Neuronal stem cell (in vitro differentiated cells): ENCODE results near the gene MARCKSL1.

Experiments used
- DNase-seq: peaks from one replicate; pipeline ENCODE4 v3.0.0-alpha.2; 2013; ENCODE audit warnings: low spot score
- H2AFZ ChIP-seq: one replicate; pipeline ENCODE4 v1.6.1; 2013; ENCODE audit warnings: mild to moderate bottlenecking, low read length, inconsistent platforms
- H2AK5ac ChIP-seq: 2 replicates; pipeline ENCODE4 v1.6.1; 2013; ENCODE audit warnings: low read depth, mild to moderate bottlenecking, inconsistent platforms, low read length, moderate library complexity, mixed read lengths
- H2BK120ac ChIP-seq: 2 replicates; pipeline ENCODE4 v1.6.1; 2013; ENCODE audit warnings: low read depth, mild to moderate bottlenecking, inconsistent platforms, low read length, moderate library complexity, mixed read lengths
- H2BK12ac ChIP-seq: one replicate; pipeline ENCODE4 v1.6.1; 2013; ENCODE audit warnings: low read length, inconsistent platforms
- H2BK15ac ChIP-seq: 2 replicates; pipeline ENCODE4 v1.6.1; 2013; ENCODE audit warnings: mild to moderate bottlenecking, low read length, inconsistent platforms, mixed read lengths
- H2BK5ac ChIP-seq: one replicate; pipeline ENCODE4 v1.6.1; 2013; ENCODE audit warnings: inconsistent platforms, mild to moderate bottlenecking, low read length, moderate library complexity
- H3K14ac ChIP-seq: one replicate; pipeline ENCODE4 v1.6.1; 2013; ENCODE audit warnings: low read length, inconsistent platforms
- H3K18ac ChIP-seq: 2 replicates; pipeline ENCODE4 v1.6.1; 2013; ENCODE audit warnings: low read length, inconsistent platforms
- H3K23ac ChIP-seq: 2 replicates; pipeline ENCODE4 v1.6.1; 2013; ENCODE audit warnings: low read depth, mild to moderate bottlenecking, mixed read lengths, low read length, inconsistent platforms; ENCODE audit not compliant: poor library complexity
- H3K27ac ChIP-seq: replicated peaks from 3 replicates; pipeline ENCODE4 v1.5.1; 2013; ENCODE audit warnings: low read length, inconsistent platforms
- H3K27me3 ChIP-seq, 3 experiments: 2 replicates each; pipeline ENCODE4 v1.6.1; 2013; ENCODE audit warnings: low read length in 3 of 3, mild to moderate bottlenecking in 2 of 3, inconsistent platforms in 1 of 3, low read depth in 1 of 3, mixed read lengths in 1 of 3, moderate library complexity in 1 of 3; ENCODE audit not compliant: control insufficient read depth in 3 of 3, insufficient read depth in 3 of 3
- H3K36me3 ChIP-seq, 2 donors: replicated peaks in 1 of 2; 2 replicates each; pipeline ENCODE4 v1.6.1; 2013; ENCODE audit warnings: low read length in 2 of 2; ENCODE audit not compliant: control insufficient read depth in 2 of 2, insufficient read depth in 2 of 2
- H3K4ac ChIP-seq: 2 replicates; pipeline ENCODE4 v1.6.1; 2013; ENCODE audit warnings: inconsistent platforms, mild to moderate bottlenecking, low read length, moderate library complexity
- H3K4me1 ChIP-seq, 2 donors: 1 replicate in 1 of 2; 2 replicates in 1 of 2; pipeline ENCODE4 v1.6.1; 2013; ENCODE audit warnings: low read length in 2 of 2, low read depth in 1 of 2; ENCODE audit not compliant: control insufficient read depth in 2 of 2, insufficient read depth in 1 of 2
- H3K4me2 ChIP-seq: one replicate; pipeline ENCODE4 v1.6.1; 2013; ENCODE audit warnings: mild to moderate bottlenecking, low read length, inconsistent platforms; ENCODE audit not compliant: insufficient read depth, poor library complexity, severe bottlenecking
- H3K4me3 ChIP-seq, 2 donors: 2 replicates each; pipeline ENCODE4 v1.5.1; 2013; ENCODE audit warnings: low read length in 2 of 2, mild to moderate bottlenecking in 2 of 2, inconsistent platforms in 1 of 2, moderate library complexity in 1 of 2
- H3K79me1 ChIP-seq: one replicate; pipeline ENCODE4 v1.6.1; 2013; ENCODE audit warnings: low read depth, mild to moderate bottlenecking, inconsistent platforms, low read length, moderate library complexity
- H3K9ac ChIP-seq: one replicate; pipeline ENCODE4 v1.6.1; 2013; ENCODE audit warnings: mild to moderate bottlenecking, low read depth, low read length, inconsistent platforms; ENCODE audit not compliant: poor library complexity
- H3K9me3 ChIP-seq, 2 donors: replicated peaks in 1 of 2; 2 replicates each; pipeline versions ENCODE3 to v1.6.1; 2013; ENCODE audit warnings: low read length in 2 of 2, mild to moderate bottlenecking in 2 of 2, inconsistent platforms in 1 of 2, low read depth in 1 of 2, mixed read lengths in 1 of 2, moderate library complexity in 1 of 2; ENCODE audit not compliant: control insufficient read depth in 2 of 2, insufficient read depth in 1 of 2
- H4K8ac ChIP-seq: one replicate; pipeline ENCODE4 v1.6.1; 2013; ENCODE audit warnings: low read depth, mild to moderate bottlenecking, inconsistent platforms, low read length, moderate library complexity
- H4K91ac ChIP-seq: one replicate; pipeline ENCODE4 v1.6.1; 2013; ENCODE audit warnings: low read length, low read depth, mild to moderate bottlenecking, inconsistent platforms; ENCODE audit not compliant: poor library complexity
- WGBS, 2 donors: extraction: QIAGEN DNeasy Blood & Tissue Kit; methylation state at CpG; one replicate each; pipeline ENCODE4 v1.1.7; 2013; ENCODE audit warnings: missing lambda C conversion rate in 2 of 2, mixed read lengths in 1 of 2; ENCODE audit not compliant: insufficient read length in 2 of 2, insufficient replicate concordance in 1 of 2; ENCODE audit errors: extremely low coverage in 2 of 2; 5-methylcytosine and 5-hydroxymethylcytosine counted together

MARCKSL1 gene

DNA sequence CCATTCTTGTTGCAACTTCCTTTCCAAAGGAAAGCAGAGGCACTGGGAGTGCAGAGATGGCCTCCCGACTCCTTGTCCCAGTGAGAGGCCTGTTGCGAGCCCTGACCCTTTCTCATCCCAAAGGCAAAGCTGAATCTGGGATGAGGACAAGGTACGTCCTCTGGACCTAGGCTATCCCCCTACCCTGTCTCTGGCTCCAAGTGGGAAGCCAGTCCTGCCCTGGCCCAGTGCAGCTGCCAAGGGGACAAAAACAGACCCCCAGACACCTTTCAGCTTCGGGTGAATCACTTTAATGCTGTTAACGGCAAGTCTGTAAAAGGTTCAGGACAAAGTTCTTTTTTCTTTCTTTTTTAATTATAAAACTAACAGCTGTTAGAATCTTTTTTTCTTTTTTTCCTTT, 28.8 kb upstream of the MARCKSL1 start:
- no peak overlapping the region for H3K18ac ChIP-seq
- no peak overlapping the region for H3K14ac ChIP-seq
- peaks cover 0 to 2% of the 10 kb centered on the region in 2 donors for H3K9me3 ChIP-seq
- WGBS, 2 donors, result no CpG with 5 or more reads among the region's 5 CpGs
- H4K91ac ChIP-seq, result no peak overlapping the region
- no peak overlapping the region for H2BK5ac ChIP-seq
- no peak overlapping the region for H2BK120ac ChIP-seq
- peaks cover 0 to 7% (median 0%) of the 10 kb centered on the region in 3 experiments for H3K27me3 ChIP-seq
- H2AK5ac ChIP-seq, result no peak overlapping the region
- no peaks in the 10 kb centered on the region for H3K79me1 ChIP-seq
- H3K27ac ChIP-seq, result no peak overlapping the region
- H3K23ac ChIP-seq, result no peak overlapping the region
- H3K4me3 ChIP-seq, result no peak overlapping the region
- H2BK15ac ChIP-seq, result no peak overlapping the region
- no peak overlapping the region for H2BK12ac ChIP-seq
- no peak overlapping the region for H3K4me2 ChIP-seq
- DNase-seq, result no peak
- H3K4ac ChIP-seq, result no peak overlapping the region
- no peak overlapping the region for H3K9ac ChIP-seq
- H4K8ac ChIP-seq, result no peak overlapping the region
- no peak overlapping the region for H2AFZ ChIP-seq
- peaks cover 0 to 4% of the 10 kb centered on the region in 2 donors for H3K4me1 ChIP-seq
- peaks cover 45 to 79% of the 10 kb centered on the region in 2 donors for H3K36me3 ChIP-seq

DNA sequence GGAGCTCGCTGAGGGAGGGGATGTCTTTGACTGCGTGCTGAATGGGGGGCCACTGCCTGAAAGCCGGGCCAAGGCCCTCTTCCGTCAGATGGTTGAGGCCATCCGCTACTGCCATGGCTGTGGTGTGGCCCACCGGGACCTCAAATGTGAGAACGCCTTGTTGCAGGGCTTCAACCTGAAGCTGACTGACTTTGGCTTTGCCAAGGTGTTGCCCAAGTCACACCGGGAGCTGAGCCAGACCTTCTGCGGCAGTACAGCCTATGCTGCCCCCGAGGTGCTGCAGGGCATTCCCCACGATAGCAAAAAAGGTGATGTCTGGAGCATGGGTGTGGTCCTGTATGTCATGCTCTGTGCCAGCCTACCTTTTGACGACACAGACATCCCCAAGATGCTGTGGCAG, 27.7 kb upstream of the MARCKSL1 start:
- no peak overlapping the region for H3K4ac ChIP-seq
- H3K9me3 ChIP-seq, result peaks cover 0 to 2% of the 10 kb centered on the region in 2 donors
- no peak overlapping the region for H3K9ac ChIP-seq
- no peak for DNase-seq
- H2BK5ac ChIP-seq, result no peak overlapping the region
- no peak overlapping the region for H2BK120ac ChIP-seq
- no CpG with 5 or more reads among the region's 12 CpGs for WGBS, 2 donors
- no peak overlapping the region for H4K91ac ChIP-seq
- no peak overlapping the region for H2AFZ ChIP-seq
- H4K8ac ChIP-seq, result no peak overlapping the region
- H3K4me2 ChIP-seq, result no peak overlapping the region
- no peak overlapping the region for H2BK15ac ChIP-seq
- no peak overlapping the region for H2AK5ac ChIP-seq
- H3K14ac ChIP-seq, result no peak overlapping the region
- H3K36me3 ChIP-seq, result peaks cover 40 to 72% of the 10 kb centered on the region in 2 donors
- H3K27me3 ChIP-seq, result peaks cover 0 to 7% (median 0%) of the 10 kb centered on the region in 3 experiments
- H3K27ac ChIP-seq, result no peak overlapping the region
- no peaks in the 10 kb centered on the region for H3K79me1 ChIP-seq
- H2BK12ac ChIP-seq, result no peak overlapping the region
- H3K18ac ChIP-seq, result no peak overlapping the region
- H3K4me3 ChIP-seq, result no peak overlapping the region
- H3K23ac ChIP-seq, result no peak overlapping the region
- peaks cover 0 to 4% of the 10 kb centered on the region in 2 donors for H3K4me1 ChIP-seq

DNA sequence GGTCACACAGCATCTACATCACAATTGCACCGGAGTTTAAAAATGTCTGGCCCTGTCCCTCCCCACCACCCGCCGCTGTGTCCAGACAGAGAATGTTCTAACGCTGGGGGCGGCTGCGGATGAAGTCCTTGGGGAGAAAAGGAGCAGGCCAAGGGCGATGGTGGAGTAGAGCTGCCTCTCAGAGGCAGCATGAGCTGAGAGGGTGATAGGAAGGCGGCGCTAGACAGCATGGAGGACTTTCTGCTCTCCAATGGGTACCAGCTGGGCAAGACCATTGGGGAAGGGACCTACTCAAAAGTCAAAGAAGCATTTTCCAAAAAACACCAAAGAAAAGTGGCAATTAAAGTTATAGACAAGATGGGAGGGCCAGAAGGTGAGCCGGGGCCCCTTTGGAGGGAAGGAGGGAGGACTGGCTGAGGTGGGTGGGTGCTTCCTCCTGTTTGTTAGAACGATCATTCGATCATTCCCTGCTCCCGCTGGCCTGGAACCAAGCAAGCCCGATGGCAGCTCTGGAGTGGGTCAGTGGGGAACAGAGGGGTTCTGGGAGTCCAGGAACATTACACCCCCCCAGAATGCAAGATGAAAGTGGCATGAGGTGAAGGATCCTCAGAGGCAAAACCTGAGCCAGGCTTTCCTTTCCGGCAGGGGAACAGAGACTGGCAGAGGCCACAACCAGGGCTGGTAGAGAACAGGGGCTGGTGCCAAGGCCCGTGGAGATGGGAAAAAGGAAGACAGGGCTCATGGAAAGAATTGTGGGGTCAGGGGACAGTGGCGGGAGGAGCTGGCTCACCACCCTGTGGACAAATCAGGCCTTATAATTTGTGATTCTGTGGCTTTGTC, 26.7 kb upstream of the MARCKSL1 start, which contains the start of the genes FAM229A and TSSK3:
FAM229A (minus strand) TSS at position 12 of the 840 bp plus-strand sequence. CDS start 394 bp downstream, outside the sequence.
TSSK3 (plus strand) TSS at position 66 of the 840 bp plus-strand sequence; CDS start at position 229, 163 bp downstream.
- no peak for DNase-seq
- no peak within 1 kb of the TSS for H2AFZ ChIP-seq
- H2BK120ac ChIP-seq, result peak within 1 kb of the TSS; percentile 51
- peak within 1 kb of the TSS; percentile 68 for H3K23ac ChIP-seq
- H2BK15ac ChIP-seq, result no peak within 1 kb of the TSS
- peak within 1 kb of the TSS; percentile 25 for H3K14ac ChIP-seq
- peak within 1 kb of the TSS in 1 of 2 donors; percentile 72 for H3K4me3 ChIP-seq
- no peak within 1 kb of the TSS for H4K8ac ChIP-seq
- peaks cover 0 to 7% (median 0%) of the 10 kb centered on the region in 3 experiments for H3K27me3 ChIP-seq
- peaks cover 34 to 65% of the 10 kb centered on the region in 2 donors for H3K36me3 ChIP-seq
- no peaks in the 10 kb centered on the region for H3K79me1 ChIP-seq
- peak within 1 kb of the TSS; percentile 47 for H3K9ac ChIP-seq
- no peak within 1 kb of the TSS for H2BK5ac ChIP-seq
- H4K91ac ChIP-seq, result no peak within 1 kb of the TSS
- no CpG with 5 or more reads among the region's 17 CpGs for WGBS, 2 donors
- peak within 1 kb of the TSS; percentile 54 for H2AK5ac ChIP-seq
- H3K4me1 ChIP-seq, result peaks cover 0 to 4% of the 10 kb centered on the region in 2 donors
- H3K27ac ChIP-seq, result no peak within 1 kb of the TSS
- H3K4me2 ChIP-seq, result peak within 1 kb of the TSS; percentile 89
- no peak within 1 kb of the TSS for H2BK12ac ChIP-seq
- peaks cover 0 to 2% of the 10 kb centered on the region in 2 donors for H3K9me3 ChIP-seq
- no peak within 1 kb of the TSS for H3K4ac ChIP-seq
- H3K18ac ChIP-seq, result peak within 1 kb of the TSS; percentile 93
